ENCODE results near the gene HEMGN. TPM values are rescaled to one million over a fixed set of nuclear protein-coding genes. Genes with fewer than 3 reads are reported as not detected.

The HEMGN gene
- total RNA-seq, 1 donor from 2014 or later: not detected

GRCh38 chr9:97983589-97984187 is 45.7 kb upstream of the HEMGN start:
- Mint-ChIP-seq H3K9me3 (ENCODE audit: unreplicated experiment) (no peaks in the 10 kb centered on the region), H3K4me3 (ENCODE audit: unreplicated experiment) (peak overlapping the region; percentile 78), H3K27me3 (ENCODE audit: unreplicated experiment) (peaks cover 6% of the 10 kb centered on the region), H3K27ac (ENCODE audit: unreplicated experiment) (peak overlapping the region; percentile 78), H3K4me1 (ENCODE audit: unreplicated experiment) (peaks cover 41% of the 10 kb centered on the region), H3K36me3 (ENCODE audit: unreplicated experiment) (no peaks in the 10 kb centered on the region)
- TF ChIP-seq CTCF (IDR thresholded peaks at IDR 0.05): no peak
- DNase-seq (ENCODE audit: extremely low spot score, unreplicated experiment): peak; percentile 84

GRCh38 chr9:97982683-97983588 is 45.0 kb upstream of the HEMGN start, which contains the start of gene ANP32B:
ANP32B (plus strand) TSS chr9:97983341; CDS start chr9:97983556, 215 bp downstream.
- DNase-seq (ENCODE audit: extremely low spot score, unreplicated experiment): peak; percentile 98
- Mint-ChIP-seq H3K4me3 (ENCODE audit: unreplicated experiment) (peak within 1 kb of the TSS; percentile 78), H3K36me3 (ENCODE audit: unreplicated experiment) (no peaks in the 10 kb centered on the region), H3K27ac (ENCODE audit: unreplicated experiment) (peak within 1 kb of the TSS; percentile 81), H3K9me3 (ENCODE audit: unreplicated experiment) (no peaks in the 10 kb centered on the region), H3K4me1 (ENCODE audit: unreplicated experiment) (peaks cover 35% of the 10 kb centered on the region), H3K27me3 (ENCODE audit: unreplicated experiment) (peaks cover 8% of the 10 kb centered on the region)
- TF ChIP-seq CTCF (IDR thresholded peaks at IDR 0.05): peak; percentile 88

GRCh38 chr9:97981846-97982682 is 44.1 kb upstream of the HEMGN start:
- DNase-seq (ENCODE audit: extremely low spot score, unreplicated experiment): no peak
- Mint-ChIP-seq H3K4me1 (ENCODE audit: unreplicated experiment) (peaks cover 28% of the 10 kb centered on the region), H3K9me3 (ENCODE audit: unreplicated experiment) (no peaks in the 10 kb centered on the region), H3K36me3 (ENCODE audit: unreplicated experiment) (no peaks in the 10 kb centered on the region), H3K4me3 (ENCODE audit: unreplicated experiment) (peak overlapping the region; percentile 74), H3K27me3 (ENCODE audit: unreplicated experiment) (peaks cover 8% of the 10 kb centered on the region), H3K27ac (ENCODE audit: unreplicated experiment) (peak overlapping the region; percentile 81)
- no peak for TF ChIP-seq CTCF (IDR thresholded peaks at IDR 0.05)

GRCh38 chr9:97980918-97981845 is 43.2 kb upstream of the HEMGN start:
- no peak for DNase-seq (ENCODE audit: extremely low spot score, unreplicated experiment)
- Mint-ChIP-seq H3K4me1 (ENCODE audit: unreplicated experiment) (peaks cover 22% of the 10 kb centered on the region), H3K36me3 (ENCODE audit: unreplicated experiment) (no peaks in the 10 kb centered on the region), H3K27ac (ENCODE audit: unreplicated experiment) (no peak overlapping the region), H3K27me3 (ENCODE audit: unreplicated experiment) (peaks cover 8% of the 10 kb centered on the region), H3K4me3 (ENCODE audit: unreplicated experiment) (no peak overlapping the region), H3K9me3 (ENCODE audit: unreplicated experiment) (no peaks in the 10 kb centered on the region)
- TF ChIP-seq CTCF (IDR thresholded peaks at IDR 0.05): no peak
